ENCODE results near the gene ZMIZ1.

DNA sequence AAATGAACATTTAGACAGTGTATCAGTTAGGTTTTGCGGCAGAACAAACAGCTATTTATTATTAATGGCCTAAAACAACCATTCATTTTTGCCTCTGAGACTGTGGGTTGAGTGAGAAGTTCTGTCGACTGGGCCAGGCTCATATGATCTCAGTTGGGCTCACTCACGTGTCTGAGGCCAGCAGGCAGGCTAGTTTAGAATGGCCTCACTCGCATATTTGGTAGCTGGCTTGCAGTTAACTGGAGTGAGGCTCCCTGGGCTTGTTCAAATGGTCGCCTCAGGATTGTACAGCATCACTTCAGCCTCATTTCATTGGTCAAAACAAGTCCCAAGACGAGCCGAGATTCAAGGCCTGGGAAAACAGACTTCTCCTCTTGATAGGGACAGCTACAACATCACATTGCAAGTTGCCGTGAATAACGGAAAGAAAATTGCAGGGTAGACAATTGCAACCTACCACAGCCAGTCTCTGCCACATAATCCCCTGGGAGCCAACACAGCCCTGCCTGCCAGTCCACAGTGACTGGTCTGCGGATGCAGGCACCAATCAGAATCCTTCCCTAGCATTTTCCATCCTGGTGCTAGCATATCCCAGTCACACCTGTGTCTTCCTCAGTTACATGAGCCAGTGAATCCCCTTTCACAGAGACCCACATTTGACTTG is 255.4 kb downstream of the ZMIZ1 start:
- TF ChIP-seq, protein P1, sequence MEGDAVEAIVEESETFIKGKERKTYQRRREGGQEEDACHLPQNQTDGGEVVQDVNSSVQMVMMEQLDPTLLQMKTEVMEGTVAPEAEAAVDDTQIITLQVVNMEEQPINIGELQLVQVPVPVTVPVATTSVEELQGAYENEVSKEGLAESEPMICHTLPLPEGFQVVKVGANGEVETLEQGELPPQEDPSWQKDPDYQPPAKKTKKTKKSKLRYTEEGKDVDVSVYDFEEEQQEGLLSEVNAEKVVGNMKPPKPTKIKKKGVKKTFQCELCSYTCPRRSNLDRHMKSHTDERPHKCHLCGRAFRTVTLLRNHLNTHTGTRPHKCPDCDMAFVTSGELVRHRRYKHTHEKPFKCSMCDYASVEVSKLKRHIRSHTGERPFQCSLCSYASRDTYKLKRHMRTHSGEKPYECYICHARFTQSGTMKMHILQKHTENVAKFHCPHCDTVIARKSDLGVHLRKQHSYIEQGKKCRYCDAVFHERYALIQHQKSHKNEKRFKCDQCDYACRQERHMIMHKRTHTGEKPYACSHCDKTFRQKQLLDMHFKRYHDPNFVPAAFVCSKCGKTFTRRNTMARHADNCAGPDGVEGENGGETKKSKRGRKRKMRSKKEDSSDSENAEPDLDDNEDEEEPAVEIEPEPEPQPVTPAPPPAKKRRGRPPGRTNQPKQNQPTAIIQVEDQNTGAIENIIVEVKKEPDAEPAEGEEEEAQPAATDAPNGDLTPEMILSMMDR (IDR thresholded peaks at IDR 0.05; ENCODE audit: low read depth, low read length) = no peak
- TF ChIP-seq POLR2A (IDR thresholded peaks at IDR 0.05; ENCODE audit: extremely low read depth, insufficient read length) = no peak

Data from NB4 (cell line).